ENCODE results near the gene ACTL6B.

DNA sequence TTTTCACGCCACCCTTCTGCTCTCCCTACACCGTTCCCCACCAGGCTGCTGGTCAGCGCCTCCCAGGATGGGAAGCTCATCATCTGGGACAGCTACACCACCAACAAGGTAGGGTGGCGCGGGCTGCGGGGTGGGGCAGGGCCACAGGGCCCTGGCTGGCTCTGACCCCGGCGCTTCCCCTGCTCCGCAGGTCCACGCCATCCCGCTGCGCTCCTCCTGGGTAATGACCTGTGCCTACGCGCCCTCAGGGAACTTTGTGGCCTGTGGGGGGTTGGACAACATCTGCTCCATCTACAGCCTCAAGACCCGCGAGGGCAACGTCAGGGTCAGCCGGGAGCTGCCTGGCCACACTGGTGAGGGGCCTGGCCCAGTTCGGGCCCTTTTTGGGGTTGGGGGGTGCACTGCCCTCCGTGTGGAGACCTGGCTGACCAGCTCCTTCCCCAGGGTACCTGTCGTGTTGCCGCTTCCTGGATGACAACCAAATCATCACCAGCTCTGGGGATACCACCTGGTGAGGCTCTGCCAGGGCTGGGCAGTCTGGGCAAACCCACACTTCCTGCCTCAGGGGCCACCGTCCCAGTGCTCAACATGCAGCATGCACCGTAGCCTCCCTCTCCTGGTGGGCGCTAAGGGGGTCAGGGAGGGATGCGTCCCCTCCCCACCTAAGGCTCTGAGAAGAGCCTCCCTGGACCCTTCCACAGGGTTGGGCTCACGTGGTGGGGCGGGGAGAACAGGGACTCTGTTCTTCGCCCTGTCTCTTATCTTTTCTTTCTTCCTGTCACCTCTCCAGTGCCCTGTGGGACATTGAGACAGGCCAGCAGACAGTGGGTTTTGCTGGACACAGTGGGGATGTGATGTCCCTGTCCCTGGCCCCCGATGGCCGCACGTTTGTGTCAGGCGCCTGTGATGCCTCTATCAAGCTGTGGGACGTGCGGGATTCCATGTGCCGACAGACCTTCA, 21.3 kb upstream of the ACTL6B start:
- TF ChIP-seq FOXA1 (IDR thresholded peaks at IDR 0.05), result no peak
- TF ChIP-seq HNF4A (conservative IDR thresholded peaks at IDR 0.05), result no peak
- TF ChIP-seq RAD21 (IDR thresholded peaks at IDR 0.05), result no peak
- TF ChIP-seq, protein P1, sequence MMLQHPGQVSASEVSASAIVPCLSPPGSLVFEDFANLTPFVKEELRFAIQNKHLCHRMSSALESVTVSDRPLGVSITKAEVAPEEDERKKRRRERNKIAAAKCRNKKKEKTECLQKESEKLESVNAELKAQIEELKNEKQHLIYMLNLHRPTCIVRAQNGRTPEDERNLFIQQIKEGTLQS (IDR thresholded peaks at IDR 0.05), result no peak
- TF ChIP-seq, protein P2, sequence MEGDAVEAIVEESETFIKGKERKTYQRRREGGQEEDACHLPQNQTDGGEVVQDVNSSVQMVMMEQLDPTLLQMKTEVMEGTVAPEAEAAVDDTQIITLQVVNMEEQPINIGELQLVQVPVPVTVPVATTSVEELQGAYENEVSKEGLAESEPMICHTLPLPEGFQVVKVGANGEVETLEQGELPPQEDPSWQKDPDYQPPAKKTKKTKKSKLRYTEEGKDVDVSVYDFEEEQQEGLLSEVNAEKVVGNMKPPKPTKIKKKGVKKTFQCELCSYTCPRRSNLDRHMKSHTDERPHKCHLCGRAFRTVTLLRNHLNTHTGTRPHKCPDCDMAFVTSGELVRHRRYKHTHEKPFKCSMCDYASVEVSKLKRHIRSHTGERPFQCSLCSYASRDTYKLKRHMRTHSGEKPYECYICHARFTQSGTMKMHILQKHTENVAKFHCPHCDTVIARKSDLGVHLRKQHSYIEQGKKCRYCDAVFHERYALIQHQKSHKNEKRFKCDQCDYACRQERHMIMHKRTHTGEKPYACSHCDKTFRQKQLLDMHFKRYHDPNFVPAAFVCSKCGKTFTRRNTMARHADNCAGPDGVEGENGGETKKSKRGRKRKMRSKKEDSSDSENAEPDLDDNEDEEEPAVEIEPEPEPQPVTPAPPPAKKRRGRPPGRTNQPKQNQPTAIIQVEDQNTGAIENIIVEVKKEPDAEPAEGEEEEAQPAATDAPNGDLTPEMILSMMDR (IDR thresholded peaks at IDR 0.05; ENCODE audit: low read depth, low read length, missing input control), result no peak
- no peak for TF ChIP-seq YY1 (IDR thresholded peaks at IDR 0.05)

Data from liver (tissue), 3 donors.